GM12865 (cell line): ENCODE measurements around the gene INTS6L.

Experiments
- DNase-seq: peaks from one replicate; pipeline ENCODE4 v3.0.0; 2010; ENCODE audit warnings: low read depth
- H3K4me3 ChIP-seq: 2 replicates; pipeline ENCODE4 v1.5.1; 2011; ENCODE audit warnings: mild to moderate bottlenecking, low read depth, low read length, control low read depth
- CTCF ChIP-seq: IDR thresholded peaks from 2 replicates; pipeline ENCODE4 v1.5.1; 2011; ENCODE audit warnings: low read length, control low read depth, low read depth, inconsistent platforms; ENCODE audit not compliant: insufficient read depth; ENCODE audit errors: missing control alignments

The INTS6L gene

DNA sequence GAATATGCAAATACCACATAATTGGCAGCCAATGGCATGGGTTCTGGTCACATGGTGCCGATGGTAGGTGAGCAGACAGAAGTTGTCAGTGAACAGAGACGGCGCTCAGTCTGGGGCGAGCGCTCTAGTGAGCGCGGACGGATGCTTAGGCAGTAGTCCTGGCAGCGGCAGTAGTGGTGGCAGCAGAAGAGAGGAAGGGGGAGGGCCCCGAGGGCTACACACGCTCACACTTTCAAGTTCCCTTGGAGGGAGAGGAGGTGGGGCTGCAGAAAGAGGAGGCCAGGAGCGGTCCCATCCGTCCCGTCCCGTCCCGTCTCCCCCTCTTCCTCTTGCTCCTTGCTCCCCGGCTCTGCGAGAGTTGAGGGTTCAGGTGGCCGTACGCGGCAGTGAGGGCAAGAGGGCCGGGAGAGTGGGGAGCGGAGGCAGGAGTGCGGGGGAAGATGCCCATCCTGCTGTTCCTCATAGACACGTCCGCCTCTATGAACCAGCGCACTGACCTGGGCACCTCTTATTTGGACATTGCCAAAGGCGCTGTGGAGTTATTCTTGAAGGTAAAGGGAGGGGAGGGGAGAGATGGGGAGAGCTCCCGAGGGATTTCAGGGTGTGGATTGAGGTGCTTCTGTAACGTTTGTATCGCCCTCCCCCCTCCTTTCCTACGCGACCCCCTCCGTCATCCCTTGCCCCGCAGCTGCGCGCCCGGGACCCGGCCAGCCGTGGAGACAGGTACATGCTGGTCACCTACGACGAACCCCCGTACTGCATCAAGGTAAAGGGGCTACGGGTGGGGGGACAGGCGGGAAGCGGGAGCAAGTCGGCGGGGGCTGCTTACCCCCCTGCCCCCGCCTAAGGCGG is at the start of gene INTS6L:
Gene INTS6L, plus strand, starts transcription at position 108 of the 852 bp plus-strand sequence. Its CDS starts 333 bp downstream, at position 441.
- DNase-seq: peak; percentile 93
- H3K4me3 ChIP-seq: peak within 1 kb of the TSS; percentile 71
- no peak for TF ChIP-seq CTCF

DNA sequence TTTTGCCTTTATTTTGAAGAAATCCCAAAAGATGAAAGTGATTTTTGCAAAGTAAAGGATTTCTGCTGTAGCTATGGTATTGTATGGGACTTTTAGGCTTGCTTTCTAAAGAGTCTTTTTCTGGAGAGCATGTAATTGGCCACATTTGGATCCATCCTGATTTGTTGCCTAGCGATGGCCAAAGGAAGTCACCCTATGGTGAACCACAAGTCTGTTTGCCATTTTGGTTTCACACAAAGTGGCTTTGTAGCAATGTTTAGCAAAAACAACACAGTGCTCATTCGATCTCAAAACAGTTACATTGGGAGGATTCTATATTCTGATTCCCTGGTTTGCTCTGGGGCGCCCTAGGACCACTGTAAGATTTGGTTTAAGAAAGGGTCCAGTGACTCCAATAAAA is 44.1 kb upstream of the INTS6L start:
- no peak for DNase-seq
- no peak overlapping the region for H3K4me3 ChIP-seq
- TF ChIP-seq CTCF: no peak

DNA sequence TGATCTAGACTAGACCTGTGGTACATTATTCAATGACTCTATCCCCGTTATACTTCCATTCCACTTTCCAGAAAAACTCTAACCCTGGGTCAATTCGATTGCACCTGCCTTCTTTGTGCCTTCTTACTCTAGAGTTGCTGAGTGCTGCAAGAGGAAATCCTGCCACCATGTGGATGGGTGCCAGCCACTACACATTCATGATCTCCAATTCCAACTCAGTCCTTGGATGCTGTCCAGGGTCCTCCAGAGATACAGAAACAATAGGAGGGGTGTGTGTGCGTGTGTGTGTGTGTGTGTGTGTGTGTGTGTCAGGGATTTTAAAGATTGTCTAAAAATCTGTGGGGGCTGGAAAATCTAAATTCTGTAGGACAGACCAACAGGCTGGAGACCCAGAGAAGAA is 42.9 kb upstream of the INTS6L start:
- peak; percentile 42 for DNase-seq
- peak; percentile 39 for TF ChIP-seq CTCF
- H3K4me3 ChIP-seq: no peak overlapping the region

DNA sequence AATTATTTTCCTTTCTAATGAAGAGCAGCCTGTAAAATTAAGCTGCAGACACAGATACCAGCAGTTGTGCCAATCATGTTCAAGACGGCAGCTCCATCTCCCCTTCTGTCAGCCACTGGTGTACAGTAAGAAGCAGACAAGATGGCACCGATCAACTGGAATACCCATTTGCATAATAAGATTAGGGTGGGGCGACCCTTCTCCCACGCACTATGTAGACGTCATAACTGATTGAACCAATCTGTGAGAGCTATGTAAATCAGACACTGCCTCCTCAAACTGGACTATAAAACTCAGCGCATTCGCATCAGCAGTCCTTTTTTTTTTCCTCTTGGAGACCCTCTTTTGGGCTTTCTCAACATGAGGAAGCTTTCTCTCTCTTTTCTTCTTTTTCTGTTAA is 40.4 kb upstream of the INTS6L start:
- TF ChIP-seq CTCF: no peak
- H3K4me3 ChIP-seq: no peak overlapping the region
- no peak for DNase-seq

DNA sequence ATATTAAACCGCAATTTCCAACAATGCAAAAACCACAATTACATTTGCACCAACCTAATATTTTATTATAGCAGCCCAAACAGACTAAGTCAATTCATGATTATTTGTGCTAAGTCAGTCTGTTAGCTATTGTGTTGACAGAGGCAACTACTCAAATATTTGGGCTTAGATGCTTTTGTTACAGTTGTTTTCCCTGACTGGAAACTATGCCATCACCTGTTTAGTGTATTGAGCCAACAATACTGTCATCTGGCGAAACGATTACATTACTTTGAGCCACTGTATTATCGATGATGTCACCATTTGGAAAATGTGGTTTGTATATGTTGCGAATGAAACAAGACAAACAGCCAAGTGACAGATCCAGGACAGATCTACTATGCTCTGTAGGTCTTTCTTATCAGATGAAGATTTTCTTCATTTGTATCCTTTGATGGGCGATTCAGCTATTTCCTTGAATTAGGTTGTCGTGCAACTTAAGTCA is 38.7 kb upstream of the INTS6L start:
- DNase-seq: no peak
- no peak for TF ChIP-seq CTCF
- no peak overlapping the region for H3K4me3 ChIP-seq

DNA sequence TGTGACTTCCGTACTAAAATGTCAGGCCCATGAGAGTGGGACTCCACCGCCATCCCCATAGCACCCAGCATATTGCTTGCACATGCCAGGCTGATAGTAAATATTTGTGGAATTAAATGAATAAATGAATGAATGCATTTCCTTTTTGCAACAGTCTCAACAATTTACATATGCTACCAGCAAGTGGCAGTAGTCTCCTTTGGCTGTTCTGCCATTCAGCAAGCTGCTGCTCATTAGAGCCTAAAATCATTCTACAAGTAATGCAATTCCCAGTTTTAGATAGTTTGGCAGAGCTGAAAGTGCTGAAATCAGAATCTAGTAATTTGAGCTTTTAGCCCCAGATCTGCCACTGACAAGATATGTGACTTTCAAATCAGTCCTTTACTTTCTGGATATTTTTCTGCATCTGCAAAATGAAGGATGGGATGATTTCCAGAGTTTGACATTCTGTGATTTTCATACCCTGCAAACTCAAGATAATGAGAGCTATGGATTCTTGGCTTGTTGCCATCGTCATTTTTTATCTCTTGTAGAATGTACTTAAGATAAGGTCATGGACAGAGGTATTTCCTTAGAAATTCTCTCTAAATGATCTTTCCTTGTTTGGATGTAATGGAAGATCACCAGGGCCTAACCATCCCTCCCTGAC is 35.7 kb upstream of the INTS6L start:
- peak; percentile 53 for TF ChIP-seq CTCF
- H3K4me3 ChIP-seq: no peak overlapping the region
- peak; percentile 47 for DNase-seq

- H3K4me3 ChIP-seq: no peak overlapping the region
- DNase-seq: peak; percentile 58
- TF ChIP-seq CTCF: no peak
Measured at GRCh38 chrX:135489542-135489941, 30.9 kb upstream of the INTS6L start.
